Measurements from ENCODE around the gene ARMC2. TPM values are rescaled to one million over a fixed set of nuclear protein-coding genes. Genes with fewer than 3 reads are reported as not detected.

Gene ARMC2
- total RNA-seq, 2 experiments from 2014 or later, result 3.9 to 5.2 TPM

Other genes starting within 250 kb of the ARMC2 start
- gene SESN1, start 246.4 kb downstream of the ARMC2 start, total RNA-seq, result 10 to 100 TPM in 1 of 2 experiments, 1 to 10 TPM in 1; 9.7 to 10.0 TPM
- 10 to 100 TPM; 23.8 to 36.9 TPM for gene CEP57L1, start 247.1 kb downstream of the ARMC2 start, total RNA-seq

Data from activated CD4-positive, alpha-beta T cell treated with anti-CD3 and anti-CD28 coated beads for 36 hours (primary cell).